Peyer's patch (tissue), 4 donors: ENCODE measurements around the gene BRF1.

Experiments
- CTCF ChIP-seq, 6 experiments: fragments of 450-650 bp in 4 of 6; fragments of 200-600 bp in 2 of 6; sonication (generic) in 1 of 6; IDR thresholded peaks; one replicate each; pipeline ENCODE4 v1.5.1; 2017 to 2019; ENCODE audit warnings: antibody characterized with exemption in 6 of 6, mild to moderate bottlenecking in 3 of 6, moderate library complexity in 1 of 6
- POLR2A ChIP-seq, 2 donors: fragments of 450-650 bp; IDR thresholded peaks; one replicate each; pipeline ENCODE4 v1.5.1; 2017; ENCODE audit warnings: antibody characterized with exemption in 2 of 2, mild to moderate bottlenecking in 2 of 2, moderate library complexity in 2 of 2

GRCh38 chr14:105172476-105172875 is 128.3 kb downstream of the BRF1 start:
- TF ChIP-seq CTCF (IDR thresholded peaks at IDR 0.05) (no peak), POLR2A (IDR thresholded peaks at IDR 0.05) (no peak)
